GM21737 (cell line): Measurements from ENCODE around the gene NECTIN1.

Experiments used
- ATAC-seq: cut with Tn5 transposase; IDR thresholded peaks from one replicate; pipeline ENCODE4 v1.9.1; 2021; ENCODE audit warnings: mild to moderate bottlenecking, moderate library complexity; ENCODE audit not compliant: unreplicated experiment

The NECTIN1 gene

GRCh38 chr11:119645018-119645417, 84.0 kb downstream of the NECTIN1 start:
- ATAC-seq = no peak

GRCh38 chr11:119644502-119644901, 84.5 kb downstream of the NECTIN1 start:
- ATAC-seq = no peak

GRCh38 chr11:119643876-119644225, 85.1 kb downstream of the NECTIN1 start:
- ATAC-seq = no peak

GRCh38 chr11:119643212-119643875, 85.7 kb downstream of the NECTIN1 start:
- no peak for ATAC-seq

- no peak for ATAC-seq
These were observed 86.8 kb downstream of the NECTIN1 start for GRCh38 chr11:119641983-119642745.

- no peak for ATAC-seq
These were observed 88.5 kb downstream of the NECTIN1 start for GRCh38 chr11:119640541-119640940.

GRCh38 chr11:119639642-119640205, 89.3 kb downstream of the NECTIN1 start:
- ATAC-seq = no peak

GRCh38 chr11:119638851-119639250, 90.1 kb downstream of the NECTIN1 start:
- ATAC-seq = no peak

- no peak for ATAC-seq
These were observed 91.5 kb downstream of the NECTIN1 start for GRCh38 chr11:119637481-119637880.

GRCh38 chr11:119635776-119636175, 93.2 kb downstream of the NECTIN1 start:
- ATAC-seq = no peak

- ATAC-seq = no peak
These were observed 93.8 kb downstream of the NECTIN1 start for GRCh38 chr11:119635041-119635740.

GRCh38 chr11:119634301-119634700, 94.7 kb downstream of the NECTIN1 start:
- ATAC-seq = no peak

- ATAC-seq = no peak
These were observed 99.0 kb downstream of the NECTIN1 start for GRCh38 chr11:119629834-119630624.

GRCh38 chr11:119629085-119629484, 99.9 kb downstream of the NECTIN1 start:
- no peak for ATAC-seq

GRCh38 chr11:119627286-119627685, 101.7 kb downstream of the NECTIN1 start:
- ATAC-seq = no peak

- no peak for ATAC-seq
These were observed 102.1 kb downstream of the NECTIN1 start for GRCh38 chr11:119626871-119627270.

- no peak for ATAC-seq
These were observed 102.7 kb downstream of the NECTIN1 start for GRCh38 chr11:119626197-119626841.

- ATAC-seq = no peak
These were observed 103.6 kb downstream of the NECTIN1 start for GRCh38 chr11:119625206-119625978.

- no peak for ATAC-seq
These were observed 104.4 kb downstream of the NECTIN1 start for GRCh38 chr11:119624629-119625028.
